Karpas-422 (cell line): ENCODE measurements around the gene FAM229B. TPM values are rescaled to one million over a fixed set of nuclear protein-coding genes. Genes with fewer than 3 reads are reported as not detected.
"Not testable (repeated sequence)": the region's sequence is repeated elsewhere in the genome, so short reads cannot be mapped to it uniquely, and the experiment has no call there.

Experiments
- DNase-seq: peaks from one replicate; pipeline ENCODE4 v3.0.0-alpha.2; 2015
- H2AFZ ChIP-seq: fragments of 200-600 bp; sonication (generic); 2 replicates; pipeline ENCODE4 v1.6.1; 2014; ENCODE audit warnings: antibody characterized with exemption, low read length, mixed read lengths
- H3K27ac ChIP-seq: fragments of 200-600 bp; sonication (generic); 2 replicates; pipeline ENCODE4 v1.5.1; 2014; ENCODE audit warnings: mild to moderate bottlenecking, low read length, moderate library complexity
- H3K27me3 ChIP-seq: fragments of 200-600 bp; sonication (generic); 2 replicates; pipeline ENCODE4 v1.6.1; 2014; ENCODE audit warnings: low read length, mixed read lengths
- H3K36me3 ChIP-seq: fragments of 200-600 bp; sonication (generic); 2 replicates; pipeline ENCODE4 v1.6.1; 2014; ENCODE audit warnings: low read length, mixed read lengths; ENCODE audit not compliant: insufficient read depth
- H3K4me1 ChIP-seq: fragments of 200-600 bp; sonication (generic); 2 replicates; pipeline ENCODE4 v1.6.1; 2014; ENCODE audit warnings: mild to moderate bottlenecking, low read length, mixed read lengths
- H3K4me2 ChIP-seq: fragments of 200-600 bp; sonication (generic); 2 replicates; pipeline ENCODE4 v1.6.1; 2014; ENCODE audit warnings: low read length, low read depth, mild to moderate bottlenecking; ENCODE audit not compliant: poor library complexity, severe bottlenecking
- H3K4me3 ChIP-seq: fragments of 200-600 bp; sonication (generic); 2 replicates; pipeline ENCODE4 v1.5.1; 2014; ENCODE audit warnings: mild to moderate bottlenecking, antibody characterized with exemption, low read length, mixed read lengths
- H3K79me2 ChIP-seq: fragments of 200-600 bp; sonication (generic); 2 replicates; pipeline ENCODE4 v1.6.1; 2014; ENCODE audit warnings: mild to moderate bottlenecking, low read length, mixed read lengths
- H3K9ac ChIP-seq: fragments of 200-600 bp; sonication (generic); 2 replicates; pipeline ENCODE4 v1.6.0; 2014; ENCODE audit warnings: low read length
- H3K9me2 ChIP-seq: fragments of 200-600 bp; sonication (generic), shearing (Covaris generic); replicated peaks from 2 replicates; pipeline ENCODE4 v1.6.0; 2014; ENCODE audit warnings: mild to moderate bottlenecking, low read length, moderate library complexity; ENCODE audit not compliant: insufficient read depth
- H3K9me3 ChIP-seq: fragments of 300-700, 200-600 bp; sonication (generic); 2 replicates; pipeline ENCODE4 v1.6.1; 2014; ENCODE audit warnings: low read length, mixed read lengths
- H4K20me1 ChIP-seq: fragments of 200-600 bp; sonication (generic); 2 replicates; pipeline ENCODE4 v1.6.1; 2014; ENCODE audit warnings: mild to moderate bottlenecking, antibody characterized with exemption, low read length, low read depth; ENCODE audit not compliant: insufficient read depth
- total RNA-seq: library from RNA; depleted of rRNA; stranded (reverse); fragments of >200 nt; shearing (Covaris generic); gene quantifications from 2 replicates; pipeline ENCODE4 v1.2.3, GENCODE V29; 2014; ENCODE audit warnings: low replicate concordance

The FAM229B gene
- total RNA-seq, 1 experiment from 2014 or later: 8.2 TPM

DNA sequence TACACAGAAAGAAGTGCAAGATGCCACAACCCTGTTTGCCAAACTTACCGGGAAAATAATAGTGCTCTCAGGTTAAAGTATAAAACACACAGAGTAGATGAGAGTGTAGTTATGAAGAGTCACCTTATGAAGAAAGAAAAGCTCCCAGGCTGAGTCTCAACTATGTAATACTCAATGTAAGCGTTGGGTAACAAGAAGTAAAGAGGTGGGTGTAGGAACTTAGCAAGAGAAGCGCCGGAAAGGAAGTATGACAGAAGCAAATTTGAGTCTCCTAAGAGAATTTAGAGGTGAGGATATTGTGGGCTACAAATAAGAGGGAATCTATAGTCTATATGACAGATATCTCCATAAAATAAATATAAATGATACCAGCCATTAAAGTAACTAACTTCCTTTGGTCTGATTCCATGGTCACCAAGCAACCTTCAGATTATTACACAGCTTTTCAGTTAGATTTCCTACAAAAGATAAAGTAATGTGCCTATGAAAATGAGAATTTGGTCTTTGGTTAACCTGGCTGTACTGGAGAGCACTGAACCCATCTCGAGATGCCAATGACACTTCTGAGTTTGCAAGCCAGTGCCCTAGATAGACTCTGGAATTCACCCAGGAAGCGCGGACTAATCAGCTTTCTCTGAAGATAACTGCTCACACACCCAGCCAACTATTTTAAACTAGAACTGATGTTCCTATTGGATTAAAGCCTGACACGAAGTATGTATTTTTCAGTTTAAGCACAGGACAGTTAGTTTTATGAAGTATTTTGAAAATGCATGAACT lies 1.9 kb upstream of the FAM229B start:
- Histone ChIP-seq H3K9ac (no peak overlapping the region), H3K9me2 (no peaks in the 10 kb centered on the region), H3K4me3 (peak overlapping the region; percentile 76), H4K20me1 (no peaks in the 10 kb centered on the region), H2AFZ (no peak overlapping the region), H3K9me3 (no peaks in the 10 kb centered on the region), H3K27me3 (no peaks in the 10 kb centered on the region), H3K4me1 (peaks cover 18% of the 10 kb centered on the region), H3K36me3 (peaks cover 20% of the 10 kb centered on the region), H3K4me2 (peak overlapping the region; percentile 94), H3K27ac (no peak overlapping the region), H3K79me2 (peaks cover 19% of the 10 kb centered on the region)
- DNase-seq: no peak

DNA sequence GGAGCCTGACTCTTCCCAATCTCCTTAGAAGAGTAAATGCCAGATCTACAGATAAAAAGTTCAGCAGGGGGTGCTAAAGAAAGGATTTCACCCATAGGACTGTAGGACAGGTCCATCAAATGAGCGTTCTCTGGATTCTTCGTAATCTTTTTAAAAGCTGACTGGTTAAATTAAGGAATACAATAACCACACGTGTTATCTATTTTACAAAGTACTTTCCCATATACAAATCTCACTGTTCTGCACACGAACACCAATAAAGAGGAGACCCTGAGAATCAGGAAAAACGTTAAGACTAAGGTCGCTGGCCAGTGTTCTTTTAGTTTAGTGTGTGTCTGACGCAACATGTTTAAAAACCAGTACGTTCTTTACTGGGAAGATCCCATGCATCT lies 651 bp upstream of the FAM229B start:
- no peaks in the 10 kb centered on the region for H3K9me2 ChIP-seq
- H3K27me3 ChIP-seq: no peaks in the 10 kb centered on the region
- H3K36me3 ChIP-seq: peaks cover 20% of the 10 kb centered on the region
- H3K79me2 ChIP-seq: peaks cover 19% of the 10 kb centered on the region
- H3K27ac ChIP-seq: peak overlapping the region; percentile 44; the same call in 1 of the 2 replicates
- H4K20me1 ChIP-seq: no peaks in the 10 kb centered on the region
- H3K4me2 ChIP-seq: peak overlapping the region; percentile 94
- H2AFZ ChIP-seq: peak overlapping the region; percentile 76
- H3K9ac ChIP-seq: peak overlapping the region; percentile 72
- H3K4me1 ChIP-seq: peaks cover 18% of the 10 kb centered on the region
- DNase-seq: peak; percentile 56
- peak overlapping the region; percentile 76 for H3K4me3 ChIP-seq
- no peaks in the 10 kb centered on the region for H3K9me3 ChIP-seq

DNA sequence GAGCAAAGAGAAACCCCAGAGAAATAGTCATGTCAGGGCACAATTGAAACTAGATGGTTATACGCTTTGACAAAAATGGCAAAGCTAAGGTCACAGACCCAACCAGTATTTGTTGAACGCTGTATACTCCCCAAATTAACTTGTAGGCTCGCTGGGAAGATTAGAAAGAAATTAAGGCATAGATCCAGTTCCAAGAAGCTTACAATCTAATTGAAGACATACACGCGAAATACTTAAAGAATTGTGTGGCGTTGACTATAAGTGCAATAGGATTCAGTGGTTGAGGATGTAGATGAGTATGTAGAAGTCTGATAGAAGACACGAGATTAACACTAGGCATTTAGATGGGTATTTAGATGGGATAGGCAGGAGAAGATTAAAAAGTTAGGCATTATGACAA lies 525 bp downstream of the FAM229B start:
- H3K27me3 ChIP-seq: no peaks in the 10 kb centered on the region
- H3K4me3 ChIP-seq: peak overlapping the region; percentile 76

DNA sequence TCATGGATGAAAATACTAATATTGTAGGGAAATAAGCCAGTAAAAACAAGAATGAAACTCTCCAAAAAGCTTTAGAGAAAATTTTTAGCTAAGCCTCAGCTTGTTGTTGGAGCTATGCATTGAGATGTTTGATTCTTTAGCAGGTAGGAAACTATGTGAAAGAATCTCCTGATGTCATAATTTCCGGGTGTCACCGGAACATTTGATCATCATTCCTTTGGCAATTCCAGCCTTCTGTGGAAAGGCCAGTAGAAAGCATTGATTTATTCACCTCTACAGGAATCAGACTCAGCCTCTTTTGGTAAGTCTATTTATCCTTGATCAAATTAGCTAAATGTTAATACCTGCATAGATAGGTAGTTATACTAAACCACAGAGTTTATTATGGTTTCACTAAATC lies 9.5 kb downstream of the FAM229B start:
- no peak overlapping the region for H2AFZ ChIP-seq
- no peak overlapping the region for H3K9ac ChIP-seq
- H3K27me3 ChIP-seq: no peaks in the 10 kb centered on the region; the same call in 1 of the 2 replicates
- no peaks in the 10 kb centered on the region for H4K20me1 ChIP-seq
- no peak overlapping the region for H3K4me3 ChIP-seq
- no peak for DNase-seq
- no peaks in the 10 kb centered on the region for H3K36me3 ChIP-seq
- no peaks in the 10 kb centered on the region for H3K4me1 ChIP-seq
- no peaks in the 10 kb centered on the region for H3K79me2 ChIP-seq
- no peak overlapping the region for H3K4me2 ChIP-seq
- no peaks in the 10 kb centered on the region for H3K9me3 ChIP-seq
- no peak overlapping the region for H3K27ac ChIP-seq
- H3K9me2 ChIP-seq: no peaks in the 10 kb centered on the region

More for the DNA sequence above, 525 bp downstream of the FAM229B start:
- Histone ChIP-seq H3K27ac (no peak overlapping the region), H3K9me3 (no peaks in the 10 kb centered on the region), H2AFZ (peak overlapping the region; percentile 87), H3K4me2 (peak overlapping the region; percentile 94), H3K4me1 (peaks cover 18% of the 10 kb centered on the region), H3K9ac (peak overlapping the region; percentile 72), H3K79me2 (peaks cover 19% of the 10 kb centered on the region), H3K9me2 (no peaks in the 10 kb centered on the region), H4K20me1 (no peaks in the 10 kb centered on the region), H3K36me3 (peaks cover 20% of the 10 kb centered on the region)
- no peak for DNase-seq

DNA sequence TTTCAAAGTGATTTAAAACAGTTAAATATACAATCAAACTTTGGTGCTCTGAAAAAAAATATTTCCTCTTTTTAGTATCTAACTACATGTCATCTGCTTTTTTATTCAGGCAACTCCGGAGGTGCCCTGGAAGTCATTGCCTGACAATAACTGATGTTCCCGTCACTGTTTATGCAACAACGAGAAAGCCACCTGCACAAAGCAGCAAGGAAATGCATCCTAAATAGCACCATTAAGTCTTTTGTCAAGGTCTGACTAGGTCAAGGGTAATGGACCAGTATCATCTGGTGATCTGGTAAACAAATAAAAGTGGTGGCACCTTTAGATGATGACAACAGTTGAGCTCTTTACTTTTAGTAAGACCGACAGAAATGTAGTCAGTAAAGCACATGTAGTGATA lies 13.2 kb downstream of the FAM229B start:
- Histone ChIP-seq H3K36me3 (no peaks in the 10 kb centered on the region), H3K9ac (no peak overlapping the region), H3K79me2 (no peaks in the 10 kb centered on the region), H3K27ac (no peak overlapping the region), H3K9me3 (no peaks in the 10 kb centered on the region), H3K4me1 (no peaks in the 10 kb centered on the region), H3K4me2 (no peak overlapping the region), H2AFZ (no peak overlapping the region), H4K20me1 (no peaks in the 10 kb centered on the region), H3K27me3 (no peaks in the 10 kb centered on the region; the same call in 1 of the 2 replicates), H3K4me3 (no peak overlapping the region), H3K9me2 (no peaks in the 10 kb centered on the region)
- no peak for DNase-seq

DNA sequence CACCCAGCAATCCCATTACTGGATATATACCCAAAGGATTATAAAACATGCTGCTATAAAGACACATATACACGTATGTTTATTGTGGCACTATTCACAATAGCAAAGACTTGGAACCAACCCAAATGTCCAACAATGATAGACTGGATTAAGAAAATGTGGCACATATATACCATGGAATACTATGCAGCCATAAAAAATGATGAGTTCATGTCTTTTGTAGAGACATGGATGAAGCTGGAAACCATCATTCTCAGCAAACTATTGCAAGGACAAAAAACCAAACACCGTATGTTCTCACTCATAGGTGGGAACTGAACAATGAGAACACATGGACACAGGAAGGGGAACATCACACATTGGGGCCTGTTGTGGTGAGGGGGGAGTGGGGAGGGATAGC lies 18.6 kb downstream of the FAM229B start:
- H3K9me2 ChIP-seq: not testable (repeated sequence)

DNA sequence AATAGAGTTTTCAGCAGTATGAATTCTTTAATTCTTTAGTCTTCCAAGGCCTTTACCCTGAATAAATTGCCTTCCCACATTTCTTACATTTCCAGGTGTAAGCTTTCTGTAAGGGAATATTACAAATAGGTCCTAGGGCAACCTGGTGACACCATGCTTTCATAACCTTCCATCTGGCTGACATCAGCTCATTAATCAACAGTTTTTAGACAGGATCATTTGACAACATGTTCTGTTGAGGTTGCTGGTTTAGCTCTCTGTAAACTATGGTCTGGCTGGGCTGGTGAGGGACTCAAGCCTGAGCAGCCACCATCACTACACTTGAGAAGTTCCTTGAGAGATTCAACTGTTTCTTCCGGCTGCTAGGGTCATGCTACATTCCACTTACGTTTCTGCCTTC lies 19.2 kb downstream of the FAM229B start:
- H3K27ac ChIP-seq: no peak overlapping the region
- H3K4me2 ChIP-seq: no peak overlapping the region
- no peaks in the 10 kb centered on the region for H3K4me1 ChIP-seq
- H3K4me3 ChIP-seq: no peak overlapping the region
- H3K9me2 ChIP-seq: no peaks in the 10 kb centered on the region
- no peak overlapping the region for H2AFZ ChIP-seq
- no peaks in the 10 kb centered on the region for H3K79me2 ChIP-seq
- H3K9me3 ChIP-seq: no peaks in the 10 kb centered on the region
- DNase-seq: no peak
- H3K9ac ChIP-seq: no peak overlapping the region
- H3K36me3 ChIP-seq: no peaks in the 10 kb centered on the region
- H4K20me1 ChIP-seq: no peaks in the 10 kb centered on the region
- no peaks in the 10 kb centered on the region for H3K27me3 ChIP-seq

More for the DNA sequence above, 18.6 kb downstream of the FAM229B start:
- H3K27me3 ChIP-seq, H3K4me3 ChIP-seq, H3K79me2 ChIP-seq, H3K36me3 ChIP-seq, DNase-seq, H3K4me1 ChIP-seq, H2AFZ ChIP-seq, H3K27ac ChIP-seq, H4K20me1 ChIP-seq, H3K4me2 ChIP-seq, H3K9me3 ChIP-seq, H3K9ac ChIP-seq: not testable (repeated sequence)

DNA sequence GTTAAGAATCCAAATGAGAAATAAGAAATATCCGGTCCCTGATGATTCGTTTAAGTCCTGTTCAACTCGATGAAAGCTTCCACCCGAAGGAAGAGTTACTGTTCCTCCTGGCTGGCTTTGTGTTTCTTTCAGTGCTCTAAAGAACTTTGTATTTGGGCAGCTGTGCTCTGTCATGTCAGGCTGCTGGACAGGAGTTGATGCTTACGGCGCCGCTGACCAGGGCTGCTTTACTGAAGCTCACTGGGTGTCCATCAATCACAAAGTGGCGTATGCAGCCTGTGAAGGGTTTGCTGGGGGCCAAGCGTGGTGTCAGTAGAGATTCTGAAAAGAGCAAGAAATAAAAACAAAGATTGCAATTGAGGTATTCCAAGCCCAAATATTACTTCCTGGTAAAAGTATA lies 21.9 kb downstream of the FAM229B start:
- H3K27ac ChIP-seq: no peak overlapping the region
- no peaks in the 10 kb centered on the region for H4K20me1 ChIP-seq
- H3K79me2 ChIP-seq: no peaks in the 10 kb centered on the region
- no peak overlapping the region for H3K9ac ChIP-seq
- no peaks in the 10 kb centered on the region for H3K4me1 ChIP-seq
- no peaks in the 10 kb centered on the region for H3K9me3 ChIP-seq
- no peak overlapping the region for H3K4me2 ChIP-seq
- peaks cover 4% of the 10 kb centered on the region; the same call in 1 of the 2 replicates for H3K27me3 ChIP-seq
- no peaks in the 10 kb centered on the region for H3K9me2 ChIP-seq
- DNase-seq: no peak
- no peak overlapping the region for H2AFZ ChIP-seq
- H3K4me3 ChIP-seq: no peak overlapping the region
- H3K36me3 ChIP-seq: no peaks in the 10 kb centered on the region
